NCI-H526 (cell line): ENCODE measurements around the gene PRRX1.

Source experiments
- DNase-seq, 2 experiments: peaks; one replicate each; lab custom pipeline; 2025; lab: John Stamatoyannopoulos, UW

The PRRX1 gene

DNA sequence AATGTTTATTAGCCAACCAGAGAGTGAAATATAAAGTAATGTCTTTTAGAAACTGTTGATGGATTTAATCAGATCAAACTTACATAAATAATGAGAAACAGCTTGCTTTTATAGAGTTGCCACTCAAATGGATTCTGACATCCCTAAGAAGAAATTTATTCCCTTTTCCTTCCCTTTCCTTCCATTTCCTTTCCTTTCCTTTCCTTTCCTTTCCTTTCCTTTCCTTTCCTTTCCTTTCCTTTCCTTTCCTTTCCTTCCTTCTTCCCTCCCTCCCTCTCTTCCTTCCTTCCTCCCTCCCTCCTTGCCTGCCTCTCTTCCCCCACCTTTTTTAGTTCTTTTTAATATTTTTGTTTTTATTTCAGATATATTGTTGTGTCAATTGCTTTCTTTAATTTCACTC, 27.3 kb downstream of the PRRX1 start:
- no peak for DNase-seq

DNA sequence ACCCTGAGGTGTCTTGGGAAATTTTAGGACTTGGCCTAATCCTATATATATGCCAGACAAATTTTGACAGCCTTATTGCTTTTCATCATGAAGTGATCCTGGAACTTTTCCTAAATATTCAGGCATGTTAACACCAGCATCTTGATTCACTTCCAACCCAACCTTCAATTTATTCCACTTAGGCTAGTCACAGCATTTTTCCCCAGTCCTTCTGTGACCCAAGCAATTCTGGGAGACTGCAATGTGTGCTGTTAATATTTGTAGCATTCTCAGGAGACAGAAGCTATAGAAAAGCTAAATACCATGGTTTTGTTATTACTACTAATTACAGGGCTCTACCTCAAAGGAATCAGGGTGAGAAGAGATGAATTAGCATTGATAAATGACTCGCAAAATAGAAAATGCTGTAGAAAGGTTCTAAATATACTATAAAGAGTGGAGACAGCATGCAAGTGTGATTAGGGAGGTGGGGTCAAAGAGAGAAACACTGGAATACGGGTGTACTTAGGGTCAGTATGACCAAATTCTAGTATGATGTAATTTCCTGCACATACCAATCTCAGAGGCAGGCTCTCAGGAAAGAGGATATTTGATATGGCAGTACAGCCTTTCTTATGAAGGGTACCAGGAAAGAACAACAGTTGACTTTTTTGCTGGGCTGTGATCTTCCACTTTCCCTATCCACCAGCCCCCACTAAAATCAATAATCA, 29.1 kb downstream of the PRRX1 start:
- DNase-seq, result no peak

DNA sequence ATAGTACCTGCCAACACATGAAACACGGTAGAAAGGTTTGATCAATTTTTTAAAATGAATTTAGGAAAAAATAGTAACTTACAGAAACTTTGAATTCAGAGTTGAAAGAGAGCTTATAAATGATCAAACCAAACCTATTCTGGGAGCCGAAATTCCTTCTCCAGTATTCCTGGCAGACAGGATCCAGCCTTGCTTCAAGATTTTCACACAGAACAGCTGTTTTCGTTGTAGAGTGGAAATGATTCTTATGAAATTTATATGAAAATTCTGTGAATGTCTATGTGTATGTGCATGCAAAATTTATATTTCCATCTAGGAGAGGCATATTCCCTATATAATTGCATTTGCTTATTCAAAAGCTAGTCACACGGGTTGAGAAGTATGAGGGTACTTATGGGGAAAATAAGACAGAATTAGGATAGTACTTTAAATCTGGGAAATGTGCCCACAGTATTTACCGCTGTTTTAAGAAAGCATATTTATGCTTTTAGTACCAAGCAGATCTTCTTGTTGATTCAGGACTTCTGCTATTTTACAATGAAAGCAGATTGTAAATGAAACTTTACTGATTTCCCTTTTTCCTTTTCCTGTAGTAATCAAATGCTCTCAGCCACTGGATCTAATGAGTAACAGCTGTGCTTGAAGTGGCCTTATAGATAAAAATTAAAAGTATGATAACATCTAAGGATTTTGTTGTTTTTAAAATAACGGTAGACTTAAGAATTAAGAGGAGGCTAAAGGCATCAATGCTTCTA, 30.4 kb downstream of the PRRX1 start:
- peak in 1 of 2 experiments; percentile 35 for DNase-seq

DNA sequence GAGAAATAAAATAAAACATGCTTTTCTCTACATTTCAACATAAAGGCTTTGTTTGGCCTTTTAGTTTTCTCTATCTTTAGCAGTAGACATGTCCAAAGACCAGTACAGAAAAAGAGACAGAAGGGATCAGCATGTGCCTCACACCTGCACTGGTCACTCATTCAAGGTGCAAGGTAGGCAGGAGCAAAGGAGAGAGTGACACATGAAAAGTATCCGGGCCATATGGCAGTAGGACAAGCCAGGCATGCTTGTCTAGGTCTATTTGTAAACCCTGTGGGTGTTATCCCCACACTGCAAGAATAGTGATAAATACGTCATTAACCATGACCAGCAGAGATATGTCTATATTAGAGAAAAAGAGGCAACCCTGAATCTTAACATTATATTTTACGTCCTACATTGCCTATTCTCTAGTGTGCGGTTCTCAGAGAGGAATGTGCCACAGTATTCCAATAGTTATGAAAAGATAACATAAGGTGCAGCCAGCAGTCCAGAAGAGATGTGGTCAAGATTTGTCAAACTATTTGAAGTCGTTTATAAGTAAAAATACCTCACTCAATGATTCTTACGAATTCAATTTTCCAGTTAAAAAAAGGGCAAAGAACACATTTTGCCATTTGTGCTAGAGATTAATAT, 32.1 kb downstream of the PRRX1 start:
- DNase-seq, result no peak

DNA sequence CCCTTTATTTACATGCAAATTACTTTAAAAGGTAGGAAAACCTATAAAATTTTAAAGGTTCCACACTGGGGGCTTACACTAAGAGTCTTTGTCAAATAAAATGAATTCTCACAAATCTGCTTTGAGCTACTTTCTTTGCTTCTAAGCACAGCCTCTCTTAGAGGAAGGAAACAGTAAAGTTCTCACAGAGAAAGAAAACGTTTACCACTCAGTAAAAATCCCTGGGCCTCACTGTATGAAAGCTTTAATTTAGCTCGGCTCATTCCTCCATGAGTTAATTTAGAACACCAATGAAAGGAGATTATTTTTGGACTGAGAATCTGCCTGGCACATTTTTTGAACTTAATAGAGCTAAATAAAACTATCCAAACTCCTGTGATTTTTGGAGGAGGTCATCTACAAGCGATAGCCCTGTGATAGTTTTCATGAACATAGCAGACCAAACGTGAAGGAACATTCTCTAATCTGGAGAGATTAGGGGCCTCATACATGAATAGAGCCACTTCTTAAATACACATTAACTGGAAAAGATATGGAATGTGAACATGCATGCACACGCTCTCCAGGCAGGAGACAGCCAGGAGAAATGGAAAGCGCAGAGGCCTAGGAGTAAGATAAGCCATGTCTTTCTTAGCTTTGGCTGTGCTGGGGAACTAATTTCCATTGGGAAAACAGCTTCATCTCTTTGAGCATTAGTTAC, 32.8 kb downstream of the PRRX1 start:
- DNase-seq, result no peak

DNA sequence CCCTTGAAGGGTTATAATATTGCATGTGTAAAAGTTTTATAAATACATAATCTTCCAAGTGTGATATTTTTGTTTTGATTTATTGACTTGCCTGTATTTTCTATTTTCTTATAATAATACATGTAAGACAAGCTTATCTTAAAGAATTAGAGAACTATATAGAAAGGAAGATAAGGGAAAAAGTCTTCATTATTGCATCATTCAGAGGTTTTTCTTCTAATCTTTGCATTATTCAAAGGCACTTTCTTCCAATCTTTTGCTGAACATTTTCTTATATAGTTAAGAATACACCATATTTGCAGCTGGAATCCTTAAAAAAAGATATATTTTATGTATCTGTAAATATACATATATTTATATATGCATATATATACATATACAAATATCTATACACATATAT, 33.4 kb downstream of the PRRX1 start:
- DNase-seq, result no peak

DNA sequence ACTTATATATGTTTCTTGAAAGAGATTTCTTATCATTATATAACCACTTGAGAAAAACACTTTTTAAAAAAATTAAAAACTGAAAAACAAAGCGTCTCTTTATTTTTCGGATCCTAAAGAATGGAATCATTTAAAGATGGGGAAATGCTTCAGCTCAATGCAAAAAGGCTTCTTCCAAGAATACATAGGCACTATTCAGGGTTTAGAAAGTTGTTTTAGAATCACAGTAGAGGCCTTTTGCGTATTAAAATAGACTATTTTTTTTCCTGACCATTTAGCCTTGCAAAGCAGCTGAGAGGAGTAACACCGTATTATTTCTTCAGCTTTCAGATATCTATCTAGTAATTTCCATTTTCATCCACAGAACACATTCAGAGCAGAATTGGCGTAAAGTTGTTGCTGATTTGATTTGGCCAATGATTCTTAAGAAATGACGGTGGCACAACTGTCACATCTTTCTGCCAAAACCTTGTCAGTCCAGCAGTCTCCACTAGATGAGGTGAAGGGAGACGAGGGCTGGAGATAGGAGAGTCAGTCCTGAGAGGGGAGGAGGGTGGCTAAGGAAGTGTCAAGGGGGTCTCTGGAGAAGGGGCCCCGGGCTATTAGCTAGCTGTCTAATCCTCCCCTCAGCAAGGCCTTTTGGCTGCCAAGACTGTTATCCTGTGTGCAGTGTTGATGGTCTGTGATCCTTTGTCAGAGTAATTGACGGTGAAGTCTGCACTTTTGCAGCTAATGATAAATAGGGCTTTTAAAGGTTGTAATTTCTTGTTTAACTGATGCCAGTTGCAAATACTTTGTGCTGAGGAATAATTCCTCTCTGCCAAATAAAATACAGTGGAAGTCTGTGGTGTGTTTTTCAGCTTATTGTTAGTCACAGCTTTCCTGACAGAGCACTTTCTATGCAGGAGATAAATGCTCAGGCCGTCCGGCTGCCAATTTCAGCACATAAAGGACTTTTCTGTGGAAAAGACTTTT, 34.7 kb downstream of the PRRX1 start:
- DNase-seq, result no peak

DNA sequence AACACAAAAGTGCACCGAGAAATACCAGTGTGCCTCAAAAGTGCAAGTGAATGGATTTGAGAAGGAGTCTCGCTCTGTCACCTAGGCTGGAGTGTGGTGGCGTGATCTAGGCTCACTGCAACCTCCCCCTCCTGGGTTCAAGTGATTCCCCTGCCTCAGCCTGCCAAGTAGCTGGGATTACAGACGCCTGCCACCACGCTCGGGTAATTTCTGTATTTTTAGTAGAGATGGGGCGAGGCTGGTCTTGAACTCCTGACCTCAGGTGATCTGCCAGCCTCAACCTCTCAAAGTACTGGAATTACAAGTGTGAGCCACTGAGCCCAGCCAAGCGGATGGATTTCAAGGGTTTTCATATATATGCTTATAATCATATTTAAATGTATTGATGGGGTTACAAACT, 35.8 kb downstream of the PRRX1 start:
- DNase-seq, result no peak

DNA sequence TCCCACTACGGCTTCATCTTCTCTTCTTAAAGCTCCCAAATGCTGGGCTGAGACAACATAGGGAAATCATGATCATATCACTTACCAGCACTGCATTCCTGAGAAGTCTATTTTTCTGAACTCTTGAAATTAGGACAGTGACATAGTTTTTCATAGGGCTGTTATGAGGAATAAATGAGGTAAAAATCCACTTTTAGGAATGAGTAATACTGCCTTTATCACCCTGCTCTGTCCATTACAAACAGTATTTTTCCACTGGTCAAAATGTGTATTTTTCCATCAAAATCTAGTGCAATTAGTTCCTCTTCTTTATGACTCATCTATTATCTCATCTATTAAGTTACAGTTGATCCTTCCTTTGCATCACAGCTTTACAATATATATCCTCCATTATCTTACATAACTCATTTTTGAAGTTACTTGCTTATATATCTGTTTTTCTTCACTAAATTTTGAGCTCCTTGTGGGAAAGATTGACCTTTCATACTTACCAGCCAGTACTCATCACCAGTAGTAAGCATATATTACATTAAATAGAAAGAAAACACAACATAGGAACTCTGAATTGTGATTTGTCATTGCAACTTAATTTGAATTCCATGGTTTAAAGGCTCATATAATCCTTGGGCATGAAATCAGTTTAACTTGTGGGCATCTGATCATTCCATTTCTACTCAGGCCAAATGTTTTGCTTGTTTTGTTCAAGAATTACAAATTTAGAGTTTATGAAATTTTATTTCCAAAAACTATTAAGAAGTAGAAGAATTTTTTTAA, 37.1 kb downstream of the PRRX1 start:
- no peak for DNase-seq

DNA sequence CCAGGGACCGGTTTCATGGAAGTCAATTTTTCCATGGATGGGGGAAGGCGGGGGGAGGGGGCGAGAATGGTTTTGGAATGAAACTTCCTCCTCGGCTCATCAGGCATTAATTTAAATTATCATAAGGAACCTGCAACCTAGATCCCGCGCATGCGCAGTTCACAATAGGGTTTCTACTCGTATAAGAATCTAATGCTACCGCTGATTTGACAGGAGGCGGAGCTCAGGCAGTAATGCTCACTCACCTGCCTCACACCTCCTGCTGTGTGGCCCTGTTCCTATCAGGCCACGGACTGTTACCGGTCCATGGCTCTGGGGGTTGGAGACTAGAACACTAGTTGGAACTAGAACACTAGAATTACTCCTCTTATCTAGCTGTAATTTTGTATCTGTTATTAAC, 38.0 kb downstream of the PRRX1 start:
- no peak for DNase-seq

DNA sequence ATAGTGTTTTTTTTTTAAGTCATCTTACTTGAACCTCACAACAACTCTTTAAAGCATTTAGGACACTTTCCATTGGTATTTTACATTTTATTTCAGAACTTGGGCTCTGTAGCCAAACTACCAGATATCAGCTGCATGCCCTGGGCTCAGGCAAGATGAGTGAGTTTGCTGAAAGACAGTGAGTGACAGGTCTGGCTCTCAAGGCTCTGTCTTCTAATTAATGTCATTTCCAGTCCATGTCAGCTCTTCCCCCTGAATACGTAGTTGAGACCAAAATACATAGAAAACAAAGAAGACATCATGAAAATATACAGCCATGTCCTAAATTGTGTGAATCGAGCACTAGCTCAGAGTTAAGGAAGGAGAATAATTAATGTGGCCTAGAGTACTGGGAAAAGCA, 39.7 kb downstream of the PRRX1 start:
- no peak for DNase-seq

DNA sequence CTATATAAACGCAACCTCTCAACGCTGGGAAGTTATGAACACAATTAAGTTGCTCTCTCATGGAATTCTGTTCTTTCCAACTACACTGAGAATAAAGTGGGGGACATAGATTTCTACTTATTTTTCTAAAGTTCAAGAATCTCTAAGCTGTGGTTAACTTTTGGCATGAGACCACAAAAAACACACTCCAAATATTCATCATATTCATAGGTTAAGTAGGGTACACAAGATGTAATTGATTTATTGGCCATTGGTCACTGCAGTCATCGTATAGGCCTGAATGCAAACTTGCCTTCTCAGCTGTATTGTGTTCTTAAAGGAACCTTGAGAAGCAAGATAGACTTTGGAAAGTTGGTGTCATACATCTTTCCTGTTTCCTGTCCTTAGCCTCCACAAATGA, 40.3 kb downstream of the PRRX1 start:
- no peak for DNase-seq

DNA sequence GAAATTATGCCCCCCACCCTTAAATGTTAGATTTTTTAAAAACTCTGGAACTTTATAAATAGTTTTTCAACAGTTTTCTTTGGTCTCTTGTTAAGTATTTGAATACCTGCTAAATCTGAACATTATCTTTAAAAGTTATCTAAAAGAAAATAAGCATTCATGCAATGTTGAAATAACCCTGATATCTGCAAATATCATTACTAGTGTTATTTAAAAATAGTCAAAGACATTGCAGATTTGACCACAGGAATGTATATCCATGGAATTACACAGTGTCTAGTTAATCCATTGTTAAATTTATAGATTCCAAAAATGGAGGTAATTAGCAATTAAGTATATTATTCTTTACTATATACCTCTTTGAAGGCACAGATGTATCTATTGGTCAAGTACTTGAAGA, 42.0 kb downstream of the PRRX1 start:
- DNase-seq, result no peak

DNA sequence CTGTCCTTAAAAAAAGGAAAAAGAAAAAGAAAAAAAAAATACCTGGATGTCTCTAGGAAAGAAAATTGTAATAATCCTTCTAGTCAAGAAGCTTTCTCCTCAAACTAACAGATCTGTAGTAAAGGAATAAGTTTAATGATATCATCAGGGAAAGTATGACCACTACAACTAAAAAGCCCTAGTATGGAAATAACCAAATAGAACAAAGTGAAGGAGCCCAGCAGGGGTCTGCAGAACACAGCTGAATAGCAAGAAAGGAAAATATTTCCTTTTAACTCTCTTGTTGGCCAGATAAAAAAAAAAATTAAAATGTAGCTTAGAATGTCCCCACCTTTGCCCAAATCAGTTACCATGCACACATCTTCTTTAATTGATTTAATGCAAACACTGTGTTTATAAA, 43.2 kb downstream of the PRRX1 start:
- no peak for DNase-seq

DNA sequence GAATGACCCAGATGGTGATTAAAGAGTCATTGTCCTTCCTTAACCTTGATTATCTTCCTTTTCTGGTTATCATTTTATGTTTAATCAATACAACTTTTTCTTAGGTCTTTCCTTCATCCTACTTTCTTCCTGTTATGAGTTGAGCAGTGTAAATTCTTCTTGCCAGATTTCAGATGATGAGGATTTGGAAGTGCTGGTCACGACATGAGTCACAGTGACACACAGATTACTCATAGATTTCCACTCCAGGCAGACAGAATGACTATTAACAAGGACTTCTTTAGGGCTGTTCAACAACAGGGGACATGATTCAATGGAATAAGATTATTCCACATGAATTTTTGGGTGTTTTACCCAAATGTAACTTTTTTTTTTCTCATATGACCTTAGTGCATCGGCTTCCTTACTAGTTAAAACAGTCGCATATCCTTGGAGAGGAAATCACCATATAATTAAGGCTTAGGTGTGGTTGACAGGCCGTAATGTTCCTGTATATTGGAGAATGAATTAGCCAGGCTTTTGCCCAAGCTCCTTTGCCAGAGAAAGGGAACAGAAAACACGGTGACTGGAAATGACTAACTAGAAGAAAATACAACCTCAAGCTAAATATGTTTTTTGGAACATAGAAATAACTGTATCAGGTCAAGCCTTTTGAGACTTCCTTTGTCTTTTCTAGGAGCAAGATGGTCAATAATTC, 44.2 kb downstream of the PRRX1 start:
- no peak for DNase-seq

DNA sequence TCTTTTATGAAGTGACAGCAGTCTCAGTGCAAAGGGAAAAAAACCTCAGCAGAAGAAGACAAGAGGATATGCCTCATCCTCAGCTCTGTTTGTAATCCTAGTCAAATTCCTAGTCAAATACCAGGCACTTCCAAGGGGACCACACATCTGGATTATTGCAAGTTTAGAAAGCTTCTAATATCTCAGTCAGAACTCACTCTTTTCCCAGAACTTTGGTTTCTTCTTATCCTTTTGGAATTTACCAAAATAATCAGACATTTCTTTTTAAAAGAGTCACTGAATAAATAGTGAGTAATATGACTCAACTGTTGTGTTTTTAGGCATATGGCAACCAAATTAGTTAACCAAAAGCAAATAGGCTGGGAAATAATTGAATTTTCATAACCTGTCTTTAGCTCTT, 47.8 kb downstream of the PRRX1 start:
- DNase-seq, result no peak

DNA sequence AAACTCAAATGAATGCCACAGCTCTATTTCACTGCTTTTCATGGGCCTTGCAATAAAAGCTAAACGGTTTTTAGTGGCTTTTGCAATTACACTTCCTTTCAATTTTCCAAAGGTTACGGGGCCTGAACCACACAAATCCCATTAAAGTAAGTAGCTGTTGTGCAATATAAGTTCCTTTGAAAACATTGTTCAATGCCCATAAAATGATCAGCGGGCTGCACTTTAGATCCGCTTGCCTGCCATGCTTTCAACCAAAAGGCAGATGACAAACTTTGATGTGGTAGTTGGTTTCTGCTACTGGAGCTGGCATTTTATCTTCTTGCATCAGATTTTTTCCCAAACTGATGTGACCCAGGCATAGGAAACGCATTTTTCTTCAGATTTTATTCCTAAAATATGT, 50.2 kb downstream of the PRRX1 start:
- no peak for DNase-seq

DNA sequence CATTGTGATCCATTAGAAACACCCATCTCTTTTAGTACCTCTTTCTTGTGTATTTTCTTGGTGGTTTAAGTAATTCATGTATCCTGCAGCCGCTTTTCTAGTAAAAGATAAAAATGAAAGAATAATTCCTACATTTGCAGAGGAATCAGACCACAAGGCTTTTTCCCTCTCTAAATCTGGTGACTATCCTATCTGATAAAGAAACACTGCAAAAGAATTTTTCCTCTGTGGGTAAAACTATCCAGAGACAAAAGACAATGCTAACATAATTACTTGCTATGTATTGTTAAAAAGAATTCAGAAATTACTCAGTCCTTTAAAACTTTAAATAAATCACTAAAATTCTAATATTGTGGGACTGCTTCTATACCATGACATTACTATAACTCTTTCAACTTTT, 51.0 kb downstream of the PRRX1 start:
- no peak for DNase-seq

DNA sequence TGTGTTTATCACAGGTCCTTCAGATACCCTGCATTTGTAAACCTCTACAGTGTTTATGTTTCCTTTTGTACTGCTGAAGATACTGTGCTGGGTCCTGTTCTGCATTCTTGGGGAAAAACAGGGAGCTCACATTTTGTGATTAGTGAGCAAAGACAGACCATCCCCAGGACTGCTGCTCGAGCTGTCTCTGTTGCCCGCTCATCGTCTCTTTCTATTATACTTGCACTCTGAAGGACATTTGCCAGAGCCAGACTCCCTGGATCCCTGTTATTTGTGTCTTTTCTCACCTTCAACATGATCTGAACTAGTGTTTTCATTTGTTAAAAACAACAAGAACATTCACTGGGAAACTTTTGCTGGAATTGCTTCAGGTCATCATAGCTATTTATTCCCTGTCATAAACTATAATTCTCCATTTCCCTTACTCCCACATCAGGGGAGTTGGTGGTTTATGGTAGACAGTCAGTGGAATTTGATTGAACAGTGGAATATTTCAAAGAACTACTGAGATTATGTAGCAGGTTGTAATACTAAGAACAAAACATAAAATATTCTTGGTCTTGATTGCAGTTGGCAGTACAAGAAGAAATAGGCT, 53.0 kb downstream of the PRRX1 start:
- DNase-seq, result no peak

DNA sequence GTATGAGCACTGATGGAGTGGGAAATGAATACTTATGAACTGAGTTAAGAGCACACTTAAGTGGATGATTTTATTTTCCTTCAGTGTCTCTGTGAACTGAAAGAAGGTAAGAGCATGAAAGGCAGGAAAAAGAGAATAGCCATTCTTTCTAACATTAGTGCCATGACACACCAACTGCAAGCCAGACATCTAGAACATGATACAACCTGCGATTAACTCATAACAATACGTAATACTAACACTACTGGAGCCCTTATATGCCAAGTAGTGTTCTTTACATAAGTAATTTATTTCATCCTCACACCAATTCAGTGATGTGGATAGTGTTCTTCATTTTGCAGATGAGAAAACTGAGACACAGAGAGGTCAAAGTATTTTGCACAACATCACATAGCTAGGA, 56.7 kb downstream of the PRRX1 start:
- no peak for DNase-seq
